CD4-positive, alpha-beta T cell (primary cell): ENCODE data around the gene RNU2-63P. TPM values are rescaled to one million over a fixed set of nuclear protein-coding genes. Genes with fewer than 3 reads are reported as not detected.

ENCODE experiments used
- ATAC-seq: fragments of 200-7000 bp; cut with Tn5 transposase; one replicate; pipeline ENCODE4 v1.10.0; 2022; ENCODE audit warnings: mild to moderate bottlenecking; ENCODE audit not compliant: poor library complexity
- CTCF ChIA-PET: fragments of 350-600 bp; sonication (Branson Sonifier 250); formaldehyde crosslinking; loops from one replicate; lab custom pipeline; 2021; ENCODE audit warnings: antibody characterized with exemption, inconsistent platforms; lab: Charles Lee
- POLR2A ChIA-PET: fragments of 350-600 bp; sonication (Branson Sonifier 250); formaldehyde crosslinking; loops from one replicate; lab custom pipeline; 2021; ENCODE audit warnings: antibody characterized with exemption, inconsistent platforms; lab: Charles Lee
- DNase-seq, 14 experiments: peaks; one replicate each; pipeline ENCODE4 v3.0.0-alpha.2; 2013 to 2020; ENCODE audit warnings: mixed read lengths in 2 of 14
- H3K27ac ChIP-seq, 2 donors: one replicate each; pipeline versions ENCODE4 v1.5.1 to v1.7.0; 2013; ENCODE audit warnings: low read length in 2 of 2, low read depth in 1 of 2, mild to moderate bottlenecking in 1 of 2
- H3K27me3 ChIP-seq, 2 experiments: 1 replicate in 1 of 2; 2 replicates in 1 of 2; pipeline versions ENCODE4 v1.6.1 to v1.7.0; 2013; ENCODE audit warnings: low read length in 2 of 2, control low read depth in 1 of 2, mild to moderate bottlenecking in 1 of 2, moderate library complexity in 1 of 2; ENCODE audit not compliant: insufficient read depth in 2 of 2, control insufficient read depth in 1 of 2
- H3K36me3 ChIP-seq: one replicate; pipeline ENCODE4 v1.6.1; 2013; ENCODE audit warnings: low read length, control low read depth; ENCODE audit not compliant: insufficient read depth
- H3K4me1 ChIP-seq: one replicate; pipeline ENCODE4 v1.6.1; 2013; ENCODE audit warnings: low read length, control low read depth; ENCODE audit not compliant: insufficient read depth
- H3K4me3 ChIP-seq: one replicate; pipeline ENCODE4 v1.5.1; 2013; ENCODE audit warnings: mild to moderate bottlenecking, low read length, moderate library complexity
- H3K9me3 ChIP-seq, 2 experiments: 1 replicate in 1 of 2; 2 replicates in 1 of 2; pipeline versions ENCODE4 v1.6.1 to v1.7.0; 2013; ENCODE audit warnings: low read length in 2 of 2, mild to moderate bottlenecking in 2 of 2, control low read depth in 1 of 2, moderate library complexity in 1 of 2; ENCODE audit not compliant: control insufficient read depth in 1 of 2, insufficient read depth in 1 of 2
- H3K27ac Mint-ChIP-seq: one replicate; pipeline ENCODE4 v1.8.0; 2020; ENCODE audit warnings: mixed read lengths
- H3K27me3 Mint-ChIP-seq: one replicate; pipeline ENCODE4 v1.8.0; 2021; ENCODE audit warnings: mixed read lengths
- H3K36me3 Mint-ChIP-seq: one replicate; pipeline ENCODE4 v1.8.0; 2021; ENCODE audit warnings: low read depth, mixed read lengths
- H3K4me1 Mint-ChIP-seq: one replicate; pipeline ENCODE4 v1.8.0; 2021; ENCODE audit warnings: low read depth, mixed read lengths
- H3K4me3 Mint-ChIP-seq: one replicate; pipeline ENCODE4 v1.8.0; 2020; ENCODE audit warnings: mild to moderate bottlenecking, mixed read lengths
- H3K9me3 Mint-ChIP-seq: one replicate; pipeline ENCODE4 v1.8.0; 2020; ENCODE audit warnings: mixed read lengths
- intact Hi-C, 2 experiments: fragments of 100-400 bp; cut with DNase I in 1 of 2; cut with micrococcal nuclease in 1 of 2; formaldehyde crosslinking; loops; one replicate each; pipeline versions ENCODE4 v1.15.1 to v1.9.0; 2023 to 2025; cut with DNase I, micrococcal nuclease
- total RNA-seq, 174 experiments: library from RNA in 2 of 174; stranded (reverse) in 2 of 174; gene quantifications; one replicate each; pipeline ENCODE4 v1.2.3 and lab custom pipeline; 2021 to 2026
- TF ChIP-seq, protein P1 (sequence below): fragments of 200-600 bp; IDR thresholded peaks from one replicate; pipeline ENCODE4 v1.8.0; 2022; ENCODE audit warnings: antibody characterized with exemption, mild to moderate bottlenecking

The RNU2-63P gene
- total RNA-seq, 2 experiments from 2014 or later, result 2.6 to 3.1 TPM

DNA sequence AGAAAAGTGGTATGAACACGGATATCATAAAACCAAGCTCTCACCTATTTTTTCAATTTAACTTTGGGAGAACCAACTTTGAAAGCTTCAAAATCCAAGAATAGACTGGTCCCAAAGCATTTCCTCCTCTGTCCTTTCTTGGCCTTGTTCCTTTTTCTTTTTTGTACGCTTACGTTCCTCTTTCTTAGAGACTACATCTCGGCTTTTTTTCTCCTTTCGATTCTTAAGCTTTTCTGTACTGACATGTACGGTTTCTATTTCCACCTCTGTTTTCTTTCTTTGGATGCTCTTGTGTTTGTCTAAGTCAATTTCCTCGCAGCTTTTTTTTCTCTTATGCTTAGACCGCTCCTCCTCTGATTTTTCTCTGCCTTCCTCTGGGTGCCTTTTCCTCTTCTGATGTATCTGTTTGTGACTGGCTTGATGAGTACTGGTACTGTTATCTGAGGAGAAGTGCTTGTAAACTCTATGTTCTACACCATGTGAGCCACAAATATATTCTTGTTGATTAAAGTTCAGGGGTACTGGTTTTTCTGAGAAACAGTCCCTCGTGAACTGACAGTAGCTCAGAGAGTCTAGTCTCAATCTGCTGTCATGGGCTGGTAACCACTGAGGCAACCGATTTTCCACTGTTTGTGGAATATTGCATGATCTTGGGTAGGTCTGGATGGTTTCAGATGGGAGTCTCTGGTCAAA lies 11.5 kb upstream of the RNU2-63P start:
- H3K27ac ChIP-seq, result no peak overlapping the region
- Mint-ChIP-seq H3K9me3 (no peaks in the 10 kb centered on the region), H3K4me3 (no peak overlapping the region), H3K27ac (peak overlapping the region; percentile 5), H3K27me3 (no peaks in the 10 kb centered on the region), H3K4me1 (peaks cover 8% of the 10 kb centered on the region), H3K36me3 (peaks cover 51% of the 10 kb centered on the region)
- peaks cover 36% of the 10 kb centered on the region for H3K36me3 ChIP-seq
- DNase-seq (no peak), ATAC-seq (no peak)
- no peaks in the 10 kb centered on the region for H3K9me3 ChIP-seq
- H3K4me1 ChIP-seq, result no peaks in the 10 kb centered on the region
- POLR2A ChIA-PET, result interaction anchor here (0.7 to 1.3 kb wide), 2 partner anchors 9 to 11 kb away, joined by 3 to 4 read pairs; no protein-coding TSS in a partner anchor
- intact Hi-C loops, result no loop called here
- TF ChIP-seq, protein P1, sequence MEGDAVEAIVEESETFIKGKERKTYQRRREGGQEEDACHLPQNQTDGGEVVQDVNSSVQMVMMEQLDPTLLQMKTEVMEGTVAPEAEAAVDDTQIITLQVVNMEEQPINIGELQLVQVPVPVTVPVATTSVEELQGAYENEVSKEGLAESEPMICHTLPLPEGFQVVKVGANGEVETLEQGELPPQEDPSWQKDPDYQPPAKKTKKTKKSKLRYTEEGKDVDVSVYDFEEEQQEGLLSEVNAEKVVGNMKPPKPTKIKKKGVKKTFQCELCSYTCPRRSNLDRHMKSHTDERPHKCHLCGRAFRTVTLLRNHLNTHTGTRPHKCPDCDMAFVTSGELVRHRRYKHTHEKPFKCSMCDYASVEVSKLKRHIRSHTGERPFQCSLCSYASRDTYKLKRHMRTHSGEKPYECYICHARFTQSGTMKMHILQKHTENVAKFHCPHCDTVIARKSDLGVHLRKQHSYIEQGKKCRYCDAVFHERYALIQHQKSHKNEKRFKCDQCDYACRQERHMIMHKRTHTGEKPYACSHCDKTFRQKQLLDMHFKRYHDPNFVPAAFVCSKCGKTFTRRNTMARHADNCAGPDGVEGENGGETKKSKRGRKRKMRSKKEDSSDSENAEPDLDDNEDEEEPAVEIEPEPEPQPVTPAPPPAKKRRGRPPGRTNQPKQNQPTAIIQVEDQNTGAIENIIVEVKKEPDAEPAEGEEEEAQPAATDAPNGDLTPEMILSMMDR, result no peak
- H3K27me3 ChIP-seq, result no peaks in the 10 kb centered on the region
- CTCF ChIA-PET, result no interaction called here
- no peak overlapping the region for H3K4me3 ChIP-seq

DNA sequence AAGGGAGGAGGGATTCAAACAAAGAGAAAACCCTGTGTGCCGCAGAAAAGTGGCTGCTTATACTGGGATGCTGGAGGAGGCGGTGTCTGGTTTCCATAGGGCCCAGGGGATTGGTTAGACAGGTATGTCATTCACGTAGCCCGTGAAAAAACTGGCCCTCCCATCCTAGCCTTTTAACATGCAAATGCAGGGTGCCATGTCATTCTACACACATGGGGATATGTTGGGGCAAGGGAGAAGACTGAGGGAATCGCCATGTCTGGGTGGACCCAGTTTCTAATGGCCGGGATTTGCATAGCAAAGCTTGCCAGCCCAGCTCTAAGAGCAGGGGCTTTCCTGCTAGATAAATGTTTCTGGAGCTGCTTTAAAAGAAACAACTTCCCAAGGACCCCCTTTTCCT lies 8.2 kb upstream of the RNU2-63P start:
- CTCF ChIA-PET, result interaction anchor here (1.3 kb wide), 1 partner anchor 36 kb away, joined by 3 read pairs; no protein-coding TSS in a partner anchor
- H3K36me3 Mint-ChIP-seq, result peaks cover 29% of the 10 kb centered on the region
- H3K4me3 ChIP-seq, result no peak overlapping the region
- peaks cover 20% of the 10 kb centered on the region for H3K36me3 ChIP-seq
- TF ChIP-seq, protein P1, result no peak
- H3K9me3 Mint-ChIP-seq, result no peaks in the 10 kb centered on the region
- no peaks in the 10 kb centered on the region for H3K27me3 Mint-ChIP-seq
- H3K27ac Mint-ChIP-seq, result no peak overlapping the region
- H3K4me3 Mint-ChIP-seq, result no peak overlapping the region
- intact Hi-C loops, result no loop called here
- H3K27ac ChIP-seq, result no peak overlapping the region
- H3K4me1 ChIP-seq, result no peaks in the 10 kb centered on the region
- H3K4me1 Mint-ChIP-seq, result peaks cover 8% of the 10 kb centered on the region
- no peaks in the 10 kb centered on the region for H3K27me3 ChIP-seq
- no peak for DNase-seq
- ATAC-seq, result no peak
- H3K9me3 ChIP-seq, result no peaks in the 10 kb centered on the region
- POLR2A ChIA-PET, result interaction anchor here (0.8 kb wide), 1 partner anchor 14 kb away, joined by 4 read pairs; no protein-coding TSS in a partner anchor

DNA sequence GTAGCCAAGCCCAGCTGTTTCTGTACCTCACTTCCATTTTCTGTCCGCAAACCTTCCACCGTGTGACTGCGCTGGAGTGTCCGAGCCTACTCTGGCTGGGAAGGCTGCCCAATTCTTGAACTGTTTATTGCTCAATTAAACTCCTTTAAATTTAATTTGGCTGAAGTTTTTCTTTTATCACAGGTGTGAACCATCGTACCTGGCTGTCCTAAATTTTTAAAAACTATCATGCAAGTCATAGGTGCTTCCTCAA lies 6.2 kb upstream of the RNU2-63P start:
- no peaks in the 10 kb centered on the region for H3K9me3 Mint-ChIP-seq
- intact Hi-C loops, result no loop called here
- H3K27ac Mint-ChIP-seq, result no peak overlapping the region
- ChIA-PET CTCF (no interaction called here), POLR2A (no interaction called here)
- TF ChIP-seq, protein P1, result no peak
- peaks cover 11% of the 10 kb centered on the region for H3K36me3 Mint-ChIP-seq
- DNase-seq (no peak), ATAC-seq (no peak)
- H3K9me3 ChIP-seq, result peaks cover 0 to 7% of the 10 kb centered on the region in 2 experiments
- peaks cover 9% of the 10 kb centered on the region for H3K36me3 ChIP-seq
- H3K27ac ChIP-seq, result no peak overlapping the region
- H3K27me3 ChIP-seq, result no peaks in the 10 kb centered on the region
- H3K4me3 Mint-ChIP-seq, result no peak overlapping the region
- peaks cover 3% of the 10 kb centered on the region for H3K4me1 ChIP-seq
- peaks cover 3% of the 10 kb centered on the region for H3K4me1 Mint-ChIP-seq
- no peak overlapping the region for H3K4me3 ChIP-seq
- no peaks in the 10 kb centered on the region for H3K27me3 Mint-ChIP-seq
